ENCODE data around the gene CLIP3.

GRCh38 chr19:36046443-36047050 is 13.9 kb upstream of the CLIP3 start:
- no peak for TF ChIP-seq POLR2A (IDR thresholded peaks at IDR 0.05)
- TF ChIP-seq, protein P1, sequence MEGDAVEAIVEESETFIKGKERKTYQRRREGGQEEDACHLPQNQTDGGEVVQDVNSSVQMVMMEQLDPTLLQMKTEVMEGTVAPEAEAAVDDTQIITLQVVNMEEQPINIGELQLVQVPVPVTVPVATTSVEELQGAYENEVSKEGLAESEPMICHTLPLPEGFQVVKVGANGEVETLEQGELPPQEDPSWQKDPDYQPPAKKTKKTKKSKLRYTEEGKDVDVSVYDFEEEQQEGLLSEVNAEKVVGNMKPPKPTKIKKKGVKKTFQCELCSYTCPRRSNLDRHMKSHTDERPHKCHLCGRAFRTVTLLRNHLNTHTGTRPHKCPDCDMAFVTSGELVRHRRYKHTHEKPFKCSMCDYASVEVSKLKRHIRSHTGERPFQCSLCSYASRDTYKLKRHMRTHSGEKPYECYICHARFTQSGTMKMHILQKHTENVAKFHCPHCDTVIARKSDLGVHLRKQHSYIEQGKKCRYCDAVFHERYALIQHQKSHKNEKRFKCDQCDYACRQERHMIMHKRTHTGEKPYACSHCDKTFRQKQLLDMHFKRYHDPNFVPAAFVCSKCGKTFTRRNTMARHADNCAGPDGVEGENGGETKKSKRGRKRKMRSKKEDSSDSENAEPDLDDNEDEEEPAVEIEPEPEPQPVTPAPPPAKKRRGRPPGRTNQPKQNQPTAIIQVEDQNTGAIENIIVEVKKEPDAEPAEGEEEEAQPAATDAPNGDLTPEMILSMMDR (IDR thresholded peaks at IDR 0.05) = no peak

All from adrenal gland (tissue), 5 donors.